GM18858 (cell line): ENCODE data around the gene PPFIA4.
"Not testable (repeated sequence)": the region's sequence is repeated elsewhere in the genome, so short reads cannot be mapped to it uniquely, and the experiment has no call there.

ENCODE experiments used
- ATAC-seq: cut with Tn5 transposase; IDR thresholded peaks from one replicate; pipeline ENCODE4 v1.9.1; 2021; ENCODE audit not compliant: unreplicated experiment

PPFIA4 gene

DNA sequence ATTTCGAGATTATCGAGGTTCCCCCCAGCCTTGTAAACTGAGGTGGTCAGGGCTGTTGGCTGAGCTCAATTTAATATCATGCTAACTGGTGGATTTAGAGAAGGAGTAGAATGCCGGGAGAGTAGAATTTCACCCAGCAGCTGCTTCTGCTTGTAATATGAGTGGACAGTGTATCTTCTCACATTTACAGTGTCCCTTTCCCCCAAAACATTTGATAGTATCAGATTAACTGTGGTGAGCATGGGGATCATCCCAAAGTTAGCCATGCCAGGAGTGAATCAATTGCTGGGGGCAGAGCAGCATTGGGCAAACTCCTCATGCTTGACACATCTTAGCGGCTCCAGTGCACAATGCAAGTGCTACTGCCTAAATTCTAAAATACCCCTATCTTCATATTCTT lies 9.2 kb upstream of the PPFIA4 start:
- no peak for ATAC-seq

DNA sequence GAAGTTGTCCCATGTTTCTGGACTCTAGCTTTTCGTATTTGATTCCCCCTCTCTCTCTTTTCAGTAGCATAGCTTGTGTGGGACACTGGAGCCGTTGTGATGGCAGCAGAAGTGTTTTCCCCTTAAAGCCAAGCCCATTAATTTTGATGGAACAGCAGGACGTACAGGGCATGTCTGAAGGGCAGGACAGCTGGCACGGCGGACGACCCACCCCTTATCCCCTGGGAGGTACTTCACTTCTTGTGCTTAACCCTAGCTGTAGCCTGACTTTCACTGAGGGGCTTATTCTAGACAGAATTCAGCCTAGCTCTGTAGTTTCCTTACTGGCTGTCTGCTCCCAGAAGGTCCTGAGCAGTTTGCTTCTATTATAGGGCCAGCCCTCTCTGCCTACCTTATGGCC lies 8.6 kb upstream of the PPFIA4 start:
- no peak for ATAC-seq

DNA sequence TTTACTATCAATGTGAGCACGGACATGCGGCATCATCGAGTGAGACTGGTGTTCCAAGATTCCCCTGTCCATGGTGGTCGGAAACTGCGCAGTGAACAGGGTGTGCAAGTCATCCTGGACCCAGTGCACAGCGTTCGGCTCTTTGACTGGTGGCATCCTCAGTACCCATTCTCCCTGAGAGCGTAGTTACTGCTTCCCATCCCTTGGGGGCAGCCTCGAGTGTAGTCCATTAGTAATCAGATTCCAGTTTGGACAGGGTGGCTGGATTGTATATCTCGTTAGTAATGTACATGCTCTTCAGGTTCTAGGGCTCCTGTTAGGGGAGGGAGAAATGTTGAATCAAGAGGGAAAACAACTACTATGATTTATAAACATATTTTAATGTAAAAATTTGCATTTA lies 3.4 kb upstream of the PPFIA4 start:
- ATAC-seq, result not testable (repeated sequence)

DNA sequence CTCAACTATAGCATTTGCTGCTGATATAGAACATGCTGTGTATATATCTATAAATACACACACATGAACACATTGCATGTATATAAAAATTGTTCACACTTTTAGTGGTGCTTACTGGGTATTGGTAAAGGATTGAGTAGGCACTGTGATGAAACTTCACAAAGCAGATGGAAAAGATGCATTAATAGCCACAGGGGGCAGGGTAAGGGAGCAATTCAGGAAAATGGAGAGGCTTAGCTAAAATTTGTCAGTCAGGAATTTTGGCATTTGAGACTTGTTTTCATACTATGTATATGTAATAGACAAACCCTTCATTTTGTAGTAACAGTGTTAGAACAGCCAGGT lies 633 bp upstream of the PPFIA4 start:
- no peak for ATAC-seq

DNA sequence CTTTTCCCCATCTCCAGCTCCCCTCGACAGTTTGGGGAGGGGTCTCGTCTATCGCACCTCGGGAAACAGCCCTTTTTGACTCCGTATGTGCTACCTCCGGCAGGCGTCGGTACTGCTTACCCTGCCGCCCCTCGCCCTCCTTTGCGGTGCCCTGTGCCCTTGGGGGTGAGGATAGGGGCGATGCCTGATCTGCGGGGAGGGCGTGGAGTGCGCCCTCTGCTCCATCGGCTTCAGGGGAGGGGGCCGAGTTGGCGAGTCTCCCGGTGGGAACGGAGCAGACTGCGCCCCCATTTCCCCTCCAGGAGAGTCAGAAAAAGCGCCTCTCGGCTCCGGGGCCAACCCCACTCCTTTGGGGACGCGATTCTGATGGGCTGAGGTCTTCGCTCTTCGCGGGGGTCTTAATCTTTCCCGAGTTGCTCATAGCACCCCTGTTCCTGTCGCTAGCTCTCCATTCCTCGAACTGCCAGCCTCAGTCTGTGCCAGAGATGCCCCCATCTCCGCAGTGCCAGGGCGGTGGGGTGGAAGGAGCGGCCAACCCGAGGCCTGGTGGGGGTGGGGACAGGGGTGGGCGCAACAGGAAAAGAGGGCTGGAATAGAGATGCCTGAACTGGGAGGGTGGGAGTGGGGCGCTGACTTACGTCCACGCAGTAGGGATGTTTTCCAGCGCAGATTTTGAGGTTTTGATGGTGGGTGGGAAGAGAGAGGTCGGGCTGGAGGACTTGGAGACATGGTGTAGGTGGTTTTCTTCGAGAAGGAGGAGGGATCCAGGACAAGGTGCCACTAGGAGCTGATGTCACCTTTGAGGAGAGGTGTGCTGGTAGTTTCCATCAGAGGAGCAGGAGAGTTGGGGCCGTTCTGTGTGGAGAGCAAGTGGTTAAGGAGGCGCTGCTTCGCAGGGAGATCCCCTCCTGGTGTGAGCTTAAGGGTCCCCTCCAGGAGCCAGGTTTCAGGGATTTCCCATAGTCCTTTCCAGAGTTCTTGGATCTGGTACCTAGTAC lies 674 bp downstream of the PPFIA4 start:
- no peak for ATAC-seq

DNA sequence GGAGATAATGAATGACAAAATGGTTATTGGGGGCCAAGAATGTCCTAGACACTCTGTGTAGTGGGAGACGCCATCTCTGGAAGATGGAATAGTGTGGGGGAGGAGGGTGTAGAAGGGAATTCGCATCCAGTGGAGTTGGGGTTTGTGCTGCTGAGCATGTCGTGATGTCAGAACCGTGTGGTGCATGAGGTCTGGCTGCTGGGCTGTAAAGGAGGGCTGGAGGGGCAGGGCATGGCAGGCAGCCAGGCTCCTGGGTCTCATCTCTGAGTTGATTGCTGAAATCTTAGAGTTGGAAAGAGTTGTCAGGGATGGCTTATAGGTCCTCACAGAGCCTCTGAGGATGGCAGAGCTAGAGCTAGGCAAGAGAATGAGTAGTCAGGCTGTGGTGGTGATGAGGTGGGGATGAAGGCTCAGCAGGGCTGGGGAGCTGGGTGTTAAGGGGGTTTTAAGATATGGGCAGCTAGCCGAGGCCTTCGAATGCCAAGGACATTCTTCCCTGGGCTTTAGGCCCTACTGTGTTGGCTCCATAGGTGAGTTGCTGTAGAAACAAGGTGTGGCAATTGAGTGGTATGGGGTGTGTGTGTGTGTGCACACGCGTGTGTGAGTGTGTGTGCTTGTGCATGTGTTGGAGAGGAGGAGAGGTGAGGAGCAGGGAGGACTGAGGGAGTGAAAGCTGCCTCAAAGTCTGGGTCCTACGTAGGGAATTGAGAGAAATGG lies 1.9 kb downstream of the PPFIA4 start:
- ATAC-seq, result no peak

DNA sequence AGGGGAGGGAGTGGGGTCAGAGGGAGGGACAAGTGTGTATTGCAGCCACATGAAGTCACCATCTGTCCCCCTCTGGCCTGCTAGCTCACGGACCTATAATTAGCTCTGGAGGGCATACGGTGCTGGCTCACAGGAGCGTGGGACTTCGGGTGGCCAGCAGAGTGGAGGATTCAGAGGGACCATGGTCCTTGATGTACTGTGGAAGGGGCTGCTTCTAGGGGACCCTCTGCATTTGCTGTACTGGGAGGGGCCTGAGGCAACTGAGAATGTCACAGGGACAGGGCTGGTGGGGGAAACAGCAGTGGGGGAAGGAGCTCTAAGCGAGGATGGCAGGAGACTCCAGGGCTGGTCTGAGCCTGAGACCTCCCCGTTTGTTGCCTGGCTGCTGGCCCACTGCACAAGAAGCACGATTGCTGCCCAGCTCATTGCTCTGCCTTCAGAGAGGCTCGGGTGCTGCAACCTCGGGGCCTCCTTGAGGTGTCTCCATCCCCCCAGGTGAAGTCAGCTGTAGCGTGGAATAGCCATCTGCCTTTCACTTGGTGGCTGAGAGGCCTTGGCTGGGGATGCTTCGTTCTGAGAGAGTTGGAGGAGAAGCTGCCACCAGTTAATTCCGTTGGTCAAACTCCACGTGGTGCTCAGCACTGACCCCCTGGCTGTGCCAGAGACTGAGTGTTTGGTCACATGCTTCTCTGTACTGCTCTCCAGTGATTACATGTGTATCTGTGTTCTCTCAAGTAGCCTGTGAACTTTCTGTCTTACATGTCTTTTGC lies 2.7 kb downstream of the PPFIA4 start:
- ATAC-seq, result no peak

DNA sequence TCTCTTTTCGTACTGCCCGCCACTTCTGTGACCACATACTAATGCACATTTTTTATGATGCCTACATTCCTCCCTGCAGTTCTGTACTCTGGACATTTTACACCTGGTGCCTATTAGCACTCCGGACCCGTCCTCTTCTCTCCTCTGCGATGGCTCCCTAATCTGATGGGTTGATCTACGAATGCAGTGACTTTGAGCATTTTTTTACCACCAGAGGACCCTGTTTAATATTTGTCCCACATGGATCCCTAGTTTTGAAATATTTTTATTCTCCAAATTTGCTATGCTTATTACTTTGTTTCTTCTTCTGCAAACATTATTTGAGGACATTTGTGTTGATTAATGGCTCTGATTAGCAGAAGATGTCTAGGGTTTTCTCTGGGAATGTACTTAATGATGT lies 5.2 kb downstream of the PPFIA4 start:
- no peak for ATAC-seq

DNA sequence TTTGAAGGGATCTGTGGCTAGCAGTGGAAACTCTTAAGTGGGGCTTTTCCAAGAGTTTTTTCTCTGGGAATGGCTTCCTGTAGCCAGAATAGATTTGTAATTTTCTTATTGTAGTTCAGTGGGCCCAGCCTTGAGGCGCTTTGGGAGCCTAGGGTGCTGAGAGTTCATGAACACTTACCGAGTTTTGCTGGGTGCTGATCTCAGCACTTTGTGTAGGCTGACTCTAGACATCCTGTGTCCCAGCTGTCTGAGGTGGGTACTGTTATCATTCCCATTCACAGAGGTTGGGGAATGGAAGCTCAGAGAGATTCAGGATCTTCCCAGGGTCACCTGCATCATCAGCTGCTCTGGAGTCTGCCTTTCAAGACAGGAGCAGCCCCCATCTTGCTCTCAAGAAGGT lies 7.0 kb downstream of the PPFIA4 start:
- ATAC-seq, result no peak

DNA sequence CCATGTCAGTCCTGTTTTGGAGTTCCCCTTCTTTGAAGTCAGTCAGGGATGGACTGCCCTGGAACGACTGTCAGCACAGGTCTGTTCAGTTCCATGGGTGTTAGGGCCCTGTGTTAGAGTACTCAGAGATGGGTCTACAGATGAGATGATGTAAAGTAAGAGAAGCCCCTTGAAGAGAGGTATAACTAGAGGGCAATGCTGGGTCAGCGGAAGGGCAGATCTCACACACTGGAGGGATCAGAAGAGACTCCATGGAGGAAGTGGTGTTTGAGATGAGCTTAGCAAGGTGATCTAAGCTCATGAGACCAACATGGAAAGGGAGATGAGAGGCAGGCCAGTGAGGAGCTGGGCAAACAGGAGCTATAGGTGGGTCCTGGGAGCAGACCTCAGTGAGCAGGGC lies 7.6 kb downstream of the PPFIA4 start:
- no peak for ATAC-seq

DNA sequence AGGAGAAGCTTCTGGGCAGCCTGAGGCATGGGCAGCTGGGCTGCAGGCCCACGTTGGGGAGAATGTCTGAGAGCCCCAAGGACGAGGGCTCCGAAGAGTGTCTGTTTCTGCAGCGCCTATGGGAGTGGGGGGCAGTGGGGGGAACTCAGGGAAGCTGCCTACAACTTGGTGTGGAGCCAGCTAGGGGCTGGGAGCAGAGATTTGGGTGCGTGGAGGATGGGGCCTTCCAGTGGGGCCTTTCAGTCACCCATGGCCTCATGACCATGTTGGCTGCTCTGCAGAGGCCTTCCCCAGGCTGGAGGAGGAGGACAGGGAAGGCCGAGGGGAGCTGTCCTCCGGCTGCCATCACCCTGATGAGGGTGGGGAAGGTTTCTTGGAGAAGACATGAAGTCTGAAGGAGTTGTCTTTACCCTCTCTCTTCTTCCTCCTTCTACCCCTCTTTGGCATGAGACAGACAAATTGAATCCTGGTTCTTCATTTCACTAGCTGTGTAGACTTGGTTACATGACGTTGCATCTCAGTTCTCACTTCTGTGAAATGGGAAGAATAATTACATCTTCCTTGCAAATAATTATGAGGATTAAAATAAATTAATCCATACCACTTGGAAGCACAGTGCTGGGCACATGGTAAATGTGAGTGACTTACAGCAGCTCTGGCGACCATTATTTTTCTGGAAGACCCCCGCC lies 8.3 kb downstream of the PPFIA4 start:
- ATAC-seq, result no peak

DNA sequence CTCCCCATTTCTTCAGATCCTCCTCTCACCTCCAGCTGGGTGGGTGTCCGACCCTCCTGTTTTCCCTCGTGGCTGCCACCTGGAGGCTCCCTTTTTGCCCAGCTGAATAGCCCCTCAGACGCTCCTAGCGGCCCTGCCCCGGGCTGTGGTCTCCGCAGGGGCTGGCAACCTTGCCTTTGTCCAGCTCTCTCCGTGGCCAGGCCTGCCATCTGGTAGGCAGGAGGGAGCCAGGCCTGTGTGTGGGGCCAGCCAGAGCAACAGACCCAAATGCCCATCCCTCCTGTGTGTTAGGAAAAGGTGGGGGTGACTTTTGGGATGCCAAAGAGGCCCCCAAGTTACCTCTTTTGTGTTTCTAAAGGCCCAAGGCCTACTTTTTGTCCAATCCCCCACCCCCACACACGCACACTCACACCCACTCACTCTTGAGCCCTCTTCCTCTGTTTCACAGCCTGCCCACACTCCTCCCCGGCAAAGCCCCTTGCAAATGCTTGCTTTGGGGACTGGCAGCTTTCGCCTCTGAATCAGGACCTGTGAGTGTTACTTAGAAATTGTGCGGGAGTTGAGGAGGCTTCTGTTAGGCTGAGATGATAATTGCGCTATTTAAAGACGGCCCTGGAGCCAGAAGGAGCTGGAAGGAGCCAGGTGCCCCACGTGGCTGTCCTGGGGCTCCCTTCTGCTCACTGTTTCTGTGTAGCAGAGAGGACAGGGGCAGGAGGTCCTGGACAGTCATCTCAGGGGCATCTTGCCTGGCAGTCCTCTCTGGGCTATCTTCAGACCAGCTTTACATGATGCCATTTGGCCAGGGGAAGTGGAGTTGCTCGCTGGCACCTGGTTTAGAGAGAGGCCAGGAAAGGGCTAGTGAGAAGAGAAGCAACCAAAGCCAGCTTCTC lies 9.1 kb downstream of the PPFIA4 start:
- ATAC-seq, result no peak

DNA sequence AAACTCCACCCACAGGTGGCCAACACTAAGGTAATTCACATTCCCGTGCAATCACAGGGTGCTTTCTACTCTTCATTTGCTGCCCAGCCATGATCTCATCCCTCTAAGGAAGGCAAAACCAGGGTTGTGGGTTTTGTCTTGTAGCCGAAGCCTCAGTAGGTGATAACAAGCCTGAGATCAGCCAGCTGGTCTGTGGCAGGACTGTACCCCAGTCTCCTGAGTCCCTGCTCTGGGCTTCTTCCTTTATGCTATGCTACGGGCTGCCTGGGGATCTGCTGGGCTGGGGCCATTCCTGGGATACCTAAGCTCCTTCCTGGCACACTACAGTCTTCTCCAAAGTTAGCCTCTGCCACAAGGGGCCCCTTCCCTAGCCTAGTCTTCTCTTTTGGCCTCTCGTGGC lies 9.8 kb downstream of the PPFIA4 start:
- ATAC-seq, result no peak

DNA sequence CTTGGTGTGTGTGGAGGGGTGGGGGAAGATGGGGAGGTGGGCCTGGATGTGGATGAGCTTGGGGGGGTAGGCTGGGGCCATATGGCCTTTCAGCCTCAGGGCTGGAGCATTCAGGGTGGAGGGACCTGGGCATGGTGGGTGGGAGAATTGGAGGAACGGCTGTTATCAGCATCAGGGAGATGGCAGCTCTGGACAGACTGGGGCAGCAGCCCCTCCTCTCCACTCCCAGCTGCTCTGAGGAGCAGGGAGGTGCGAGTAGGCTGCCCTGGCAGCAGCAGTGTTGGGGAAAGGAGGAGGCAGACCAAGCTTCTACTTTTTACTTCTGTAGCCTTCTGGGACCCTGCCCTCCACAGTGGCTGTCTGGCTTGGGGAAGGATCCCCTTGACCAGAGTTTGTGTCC lies 10.2 kb downstream of the PPFIA4 start:
- ATAC-seq, result no peak

DNA sequence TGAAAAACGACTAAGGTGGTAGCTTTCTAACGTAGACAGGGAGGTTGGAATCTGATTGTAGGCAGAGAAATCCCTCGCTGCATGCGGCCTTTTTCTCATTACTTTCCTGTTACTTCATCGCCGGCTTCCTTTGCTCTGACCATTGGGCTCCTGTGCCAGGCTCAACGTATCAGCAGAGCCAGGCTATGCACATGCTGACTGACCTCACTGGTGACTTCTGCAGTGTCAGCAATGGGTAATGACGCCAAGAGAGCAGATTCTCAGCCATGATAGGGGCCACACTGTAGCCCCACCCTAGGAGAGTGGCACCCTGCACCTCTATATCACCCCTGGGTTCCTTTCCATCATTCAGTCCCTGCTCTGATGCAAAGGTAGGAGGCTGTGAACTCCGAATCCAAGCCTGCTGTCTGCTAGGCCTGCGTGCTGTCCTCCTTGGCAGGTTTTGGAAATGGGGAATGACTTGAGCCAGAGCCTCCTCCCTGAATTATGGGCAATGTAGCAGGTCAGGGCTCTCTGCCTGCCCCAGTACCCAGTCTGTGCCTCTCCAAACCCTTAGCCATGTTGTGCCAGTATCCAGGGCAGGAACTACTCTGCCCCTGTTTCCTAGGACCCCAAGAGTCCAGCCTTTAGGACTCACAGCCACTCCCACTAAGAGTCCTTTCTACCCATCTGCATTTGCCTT lies 11.4 kb downstream of the PPFIA4 start:
- no peak for ATAC-seq

DNA sequence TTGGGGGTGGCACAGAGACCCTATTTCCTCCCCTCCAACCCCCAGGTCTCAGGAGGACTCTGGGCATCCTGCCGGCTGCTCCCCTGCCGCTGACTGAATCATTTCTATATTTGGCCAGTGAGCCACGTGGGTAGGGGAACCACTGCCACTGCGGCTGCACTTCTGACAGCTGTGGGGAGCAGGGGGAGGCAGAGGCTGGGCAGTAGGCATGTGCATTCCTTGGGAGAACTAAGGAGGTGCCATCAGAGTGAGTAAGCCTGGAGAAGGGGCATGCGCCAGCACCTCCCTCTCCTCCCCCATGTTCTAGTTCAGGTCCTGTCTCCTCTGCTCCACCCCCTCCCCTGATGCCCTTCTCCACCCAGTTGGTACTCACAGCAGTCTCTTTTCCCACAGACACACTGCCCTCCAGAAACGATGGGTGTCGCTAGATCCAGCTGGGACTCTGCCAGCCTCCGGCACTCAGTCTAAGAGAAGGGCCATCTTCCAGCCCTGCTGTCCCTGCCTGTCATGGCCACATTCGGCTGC lies 12.0 kb downstream of the PPFIA4 start:
- ATAC-seq, result no peak

DNA sequence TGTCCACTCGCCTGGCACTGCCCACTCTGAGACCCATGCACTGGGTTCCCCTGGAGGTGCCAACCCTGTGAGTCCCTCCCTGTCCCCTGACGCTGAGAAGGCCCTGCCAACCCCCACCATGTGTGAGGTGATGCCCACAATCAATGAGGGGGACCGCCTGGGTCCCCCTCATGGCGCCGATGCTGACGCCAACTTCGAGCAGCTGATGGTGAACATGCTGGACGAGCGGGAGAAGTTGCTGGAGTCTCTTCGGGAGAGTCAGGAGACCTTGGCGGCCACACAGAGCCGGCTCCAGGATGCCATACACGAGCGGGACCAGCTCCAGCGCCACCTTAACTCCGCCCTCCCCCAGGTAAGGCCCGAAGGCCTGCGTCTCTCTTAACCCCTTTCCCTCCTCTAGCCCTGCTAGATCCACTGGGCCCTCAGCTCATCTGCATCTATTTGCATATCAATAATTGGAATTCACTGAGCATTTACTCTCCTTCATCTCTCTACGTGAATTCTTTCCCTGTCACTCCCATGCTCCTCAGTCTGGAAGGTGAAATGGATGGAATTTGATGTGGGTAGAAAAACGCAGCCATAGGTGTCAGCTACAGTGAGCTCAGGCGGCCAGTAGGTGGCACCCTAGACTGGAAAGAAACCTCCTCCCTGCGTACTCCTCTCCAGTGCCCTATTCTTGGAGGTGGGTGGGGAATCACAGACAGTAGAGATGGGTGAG lies 12.8 kb downstream of the PPFIA4 start:
- no peak for ATAC-seq
